Adrenal gland (tissue), 12 donors: Measurements from ENCODE around the gene PPIL4. TPM values are rescaled to one million over a fixed set of nuclear protein-coding genes. Genes with fewer than 3 reads are reported as not detected.

Source experiments
- DNase-seq, 7 donors: peaks; one replicate each; pipeline ENCODE4 v3.0.0-alpha.2; 2019 to 2020
- H3K27ac ChIP-seq, 5 donors: fragments of 200-600 bp; sonication (generic) in 4 of 5; 1 replicate in 3 of 5; 2 replicates in 2 of 5; pipeline versions ENCODE4 v1.5.1 to v1.8.0; 2016 to 2020; ENCODE audit warnings: mild to moderate bottlenecking in 1 of 5
- H3K27me3 ChIP-seq: fragments of 200-600 bp; 2 replicates; pipeline ENCODE4 v1.8.0; 2021
- H3K36me3 ChIP-seq, 2 donors: fragments of 200-600 bp; replicated peaks in 1 of 2; 1 replicate in 1 of 2; 2 replicates in 1 of 2; pipeline versions ENCODE4 v1.5.1 to v1.8.0; 2018 to 2022
- H3K4me1 ChIP-seq, 2 donors: fragments of 200-600 bp; replicated peaks in 1 of 2; 1 replicate in 1 of 2; 2 replicates in 1 of 2; pipeline versions ENCODE4 v1.5.1 to v1.8.0; 2018 to 2021
- H3K4me3 ChIP-seq, 4 donors: fragments of 200-600 bp; sonication (generic) in 3 of 4; one replicate each; pipeline ENCODE4 v1.5.1; 2016 to 2018
- H3K9me3 ChIP-seq, 3 donors: fragments of 200-600 bp; sonication (generic) in 1 of 3; replicated peaks in 1 of 3; 1 replicate in 2 of 3; 2 replicates in 1 of 3; pipeline versions ENCODE4 v1.5.1 to v1.8.0; 2016 to 2021
- CTCF ChIP-seq, 6 experiments: fragments of 450-650 bp in 4 of 6; fragments of 200-600 bp in 2 of 6; sonication (generic) in 1 of 6; IDR thresholded peaks; 1 replicate in 5 of 6; 2 replicates in 1 of 6; pipeline versions ENCODE4 v1.5.1 to v1.8.0; 2016 to 2021; ENCODE audit warnings: antibody characterized with exemption in 6 of 6, mild to moderate bottlenecking in 2 of 6, moderate library complexity in 1 of 6
- POLR2A ChIP-seq, 2 donors: fragments of 450-650 bp; IDR thresholded peaks; one replicate each; pipeline ENCODE4 v1.6.1; 2017; ENCODE audit warnings: antibody characterized with exemption in 2 of 2, mild to moderate bottlenecking in 2 of 2, moderate library complexity in 1 of 2
- WGBS, 4 donors: extraction: QIAGEN DNeasy Blood & Tissue Kit in 2 of 4; methylation state at CpG; one replicate each; pipeline versions ENCODE4 v1.1.5 to v1.1.7; 2013 to 2017; 5-methylcytosine and 5-hydroxymethylcytosine counted together
- intact Hi-C, 2 donors: fragments of 100-400 bp; cut with DNase I; formaldehyde crosslinking; loops; one replicate each; pipeline versions ENCODE4 v1.14.1 to v1.15.0; 2022 to 2023
- polyA plus RNA-seq, 3 donors: library from polyadenylated mRNA; stranded (reverse); fragments of 200-250 nt in 2 of 3; fragments of 350-450 nt in 1 of 3; fragmentation: Illumina TruSeq in 1 of 3; extraction: RNeasy Lipid Tissue Mini Kit (QIAGEN cat#74804) in 1 of 3; gene quantifications; one replicate each; pipeline ENCODE4 v1.2.3, GENCODE V29; 2013 to 2014
- total RNA-seq, 9 donors: library from RNA; depleted of rRNA in 4 of 9; stranded (reverse); fragments of >200 nt in 4 of 9; fragments of 120-200 nt in 1 of 9; fragmentation: NEBNext Ultra II Directional in 1 of 9; extraction: Animal tissue kit (Norgen Biotek cat#: 25700) in 1 of 9; gene quantifications; one replicate each; pipeline versions ENCODE4 v1.1.0 to v1.2.4, GENCODE V29; 2013 to 2023
- donor health status: healthy with polysubstance abuse.
- donor health status: Bipolar disorder and iron deficiency.
- donor health status: DM: yes; HTN: yes; CAD: no.
- donor health status: DM: no; HTN: no; CAD: no.
- donor health status: DM: no; HTN: no; CAD: no.
- donor health status: DM: yes; HTN: yes; CAD: no.

The PPIL4 gene
- total and polyA plus RNA-seq, 12 donors: 15.1 to 56.9 (median 25.8) TPM

GRCh38 chr6:149567194-149567586 is 21.3 kb upstream of the PPIL4 start:
- Histone ChIP-seq H3K27me3 (no peaks in the 10 kb centered on the region), H3K9me3 (no peaks in the 10 kb centered on the region), H3K4me1 (peaks cover 4 to 17% of the 10 kb centered on the region in 2 donors), H3K27ac (peak overlapping the region in 3 of 5 donors; percentile 88 to 94 (median 89)), H3K36me3 (no peaks in the 10 kb centered on the region), H3K4me3 (peak overlapping the region in 2 of 4 donors; percentile 84 to 98)
- 32 to 40% (median 38%) methylated on average over 12 of the region's 12 CpGs for WGBS, 4 donors
- TF ChIP-seq CTCF (IDR thresholded peaks at IDR 0.05) (no peak), POLR2A (IDR thresholded peaks at IDR 0.05) (no peak)
- DNase-seq: no peak
- intact Hi-C loops: no loop called here

GRCh38 chr6:149566410-149567193 is 20.8 kb upstream of the PPIL4 start:
- peak; percentile 46 to 66 (median 61) for DNase-seq
- Histone ChIP-seq H3K27me3 (no peaks in the 10 kb centered on the region), H3K4me1 (peaks cover 4 to 17% of the 10 kb centered on the region in 2 donors), H3K36me3 (no peaks in the 10 kb centered on the region), H3K27ac (peak overlapping the region; percentile 12 to 94 (median 88)), H3K4me3 (peak overlapping the region; percentile 14 to 98 (median 65)), H3K9me3 (no peaks in the 10 kb centered on the region)
- peak; percentile 32 to 49 for TF ChIP-seq POLR2A (IDR thresholded peaks at IDR 0.05)
- no peak for TF ChIP-seq CTCF (IDR thresholded peaks at IDR 0.05)
- 0 to 1% (median 1%) methylated on average over 6 to 81 of the region's 81 CpGs; no CpG with 5 or more reads in 1 of the 4 donors for WGBS, 4 donors
- intact Hi-C loops: no loop called here

GRCh38 chr6:149565527-149566409 is 19.9 kb upstream of the PPIL4 start, which contains the start of gene GINM1:
Gene GINM1 (plus strand): TSS chr6:149566375. CDS start chr6:149566415, 40 bp downstream.
- peak; percentile 90 to 97 (median 94) for DNase-seq
- Histone ChIP-seq H3K4me3 (peak within 1 kb of the TSS; percentile 14 to 98 (median 65)), H3K4me1 (peaks cover 4 to 17% of the 10 kb centered on the region in 2 donors), H3K27me3 (no peaks in the 10 kb centered on the region), H3K27ac (peak within 1 kb of the TSS; percentile 49 to 94 (median 88)), H3K36me3 (no peaks in the 10 kb centered on the region), H3K9me3 (no peaks in the 10 kb centered on the region)
- TF ChIP-seq CTCF (IDR thresholded peaks at IDR 0.05) (peak; percentile 37 to 74 (median 60)), POLR2A (IDR thresholded peaks at IDR 0.05) (no peak)
- 0 to 1% (median 1%) methylated on average over 17 to 56 of the region's 59 CpGs for WGBS, 4 donors
- intact Hi-C loops: no loop called here

- no peaks in the 10 kb centered on the region for H3K27me3 ChIP-seq
- intact Hi-C loops: no loop called here
- no peak for DNase-seq
- no peaks in the 10 kb centered on the region for H3K36me3 ChIP-seq
- H3K4me3 ChIP-seq: no peak overlapping the region
- H3K27ac ChIP-seq: peak overlapping the region; percentile 17 to 88 (median 69)
- H3K9me3 ChIP-seq: no peaks in the 10 kb centered on the region
- H3K4me1 ChIP-seq: peaks cover 4 to 17% of the 10 kb centered on the region in 2 donors
- 30 to 50% (median 45%) methylated on average over 3 of the region's 3 CpGs for WGBS, 4 donors
- TF ChIP-seq POLR2A (IDR thresholded peaks at IDR 0.05) (no peak), CTCF (IDR thresholded peaks at IDR 0.05) (no peak)
These were observed 18.1 kb upstream of the PPIL4 start for GRCh38 chr6:149563928-149564325.
